Right cardiac atrium (tissue), 5 donors: ENCODE measurements around the gene CD164. TPM values are rescaled to one million over a fixed set of nuclear protein-coding genes. Genes with fewer than 3 reads are reported as not detected.
A peak's percentile ranks its signal among the peaks of the same experiment; 100 is the strongest.
"Not testable (repeated sequence)": the region's sequence is repeated elsewhere in the genome, so short reads cannot be mapped to it uniquely, and the experiment has no call there.

ENCODE experiments used
- ATAC-seq, 2 donors: fragments of 200-7000 bp; cut with Tn5 transposase; one replicate each; pipeline versions ENCODE4 v1.8.0 to v1.9.1; 2020; ENCODE audit warnings: moderate library complexity in 2 of 2, mild to moderate bottlenecking in 1 of 2
- DNase-seq, 3 donors: peaks; one replicate each; pipeline ENCODE4 v3.0.0-alpha.2; 2020
- H3K27ac ChIP-seq: one replicate; pipeline ENCODE4 v1.5.1; 2013; ENCODE audit warnings: mild to moderate bottlenecking, low read length, control low read depth, moderate library complexity
- H3K27me3 ChIP-seq: one replicate; pipeline ENCODE4 v1.6.1; 2013; ENCODE audit not compliant: control insufficient read depth, insufficient read depth
- H3K4me1 ChIP-seq: one replicate; pipeline ENCODE4 v1.6.1; 2013; ENCODE audit warnings: low read length; ENCODE audit not compliant: control insufficient read depth, insufficient read depth
- H3K4me3 ChIP-seq: one replicate; pipeline ENCODE4 v1.5.1; 2013; ENCODE audit warnings: low read length, control low read depth
- H3K9me3 ChIP-seq: one replicate; pipeline ENCODE4 v1.6.1; 2013; ENCODE audit warnings: low read length; ENCODE audit not compliant: control insufficient read depth
- WGBS: extraction: QIAGEN DNeasy Blood & Tissue Kit; methylation state at CpG from one replicate; pipeline ENCODE4 v1.1.7; 2013; 5-methylcytosine and 5-hydroxymethylcytosine counted together
- intact Hi-C, 4 donors: fragments of 100-400 bp; cut with DNase I; formaldehyde crosslinking; loops; one replicate each; pipeline versions ENCODE4 v1.11.0 to v1.14.0; 2022 to 2023
- polyA plus RNA-seq: library from polyadenylated mRNA; stranded (reverse); fragments of 200-250 nt; gene quantifications from one replicate; pipeline ENCODE4 v1.2.3, GENCODE V29; 2013
- total RNA-seq, 4 donors: library from RNA; stranded (reverse); fragmentation: NEBNext Ultra II Directional; extraction: Animal tissue kit (Norgen Biotek cat#: 25700); gene quantifications; one replicate each; pipeline ENCODE4 v1.2.1, GENCODE V29; 2021
- donor health status: healthy with polysubstance abuse.
- donor health status: DM: no; HTN: yes; CAD: no.
- donor health status: DM: no; HTN: no; CAD: no.
- donor health status: DM: no; HTN: yes; CAD: no; lungs with severe emphysema.
- donor health status: DM: yes; HTN: yes; CAD: no.

Gene CD164
- total and polyA plus RNA-seq, 5 donors = 105 to 141 (median 131) TPM

DNA sequence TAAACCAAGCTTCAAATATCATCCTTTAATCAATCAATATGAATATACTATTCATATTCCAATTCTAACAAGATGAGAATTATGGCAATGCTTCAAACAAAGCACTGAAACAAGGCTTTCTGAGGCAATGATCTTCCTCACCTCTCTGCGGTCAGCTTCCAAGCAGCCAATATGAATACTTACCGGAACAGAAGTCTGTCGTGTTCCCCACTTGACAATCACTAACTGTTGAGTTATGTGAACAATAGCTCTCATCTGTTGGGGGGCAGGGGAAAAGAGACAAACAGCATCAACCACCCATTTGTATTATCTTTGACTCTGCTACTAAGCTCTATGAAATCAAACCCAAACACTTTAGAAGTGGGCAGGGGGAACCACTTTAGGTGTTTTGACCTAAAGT lies 4.5 kb downstream of the CD164 start:
- Histone ChIP-seq H3K27ac (no peak overlapping the region), H3K27me3 (no peaks in the 10 kb centered on the region), H3K9me3 (no peaks in the 10 kb centered on the region), H3K4me1 (no peaks in the 10 kb centered on the region), H3K4me3 (no peak overlapping the region)
- DNase-seq (no peak), ATAC-seq (no peak)
- WGBS = 81% methylated on average over 3 of the region's 3 CpGs
- intact Hi-C loops = no loop called here

DNA sequence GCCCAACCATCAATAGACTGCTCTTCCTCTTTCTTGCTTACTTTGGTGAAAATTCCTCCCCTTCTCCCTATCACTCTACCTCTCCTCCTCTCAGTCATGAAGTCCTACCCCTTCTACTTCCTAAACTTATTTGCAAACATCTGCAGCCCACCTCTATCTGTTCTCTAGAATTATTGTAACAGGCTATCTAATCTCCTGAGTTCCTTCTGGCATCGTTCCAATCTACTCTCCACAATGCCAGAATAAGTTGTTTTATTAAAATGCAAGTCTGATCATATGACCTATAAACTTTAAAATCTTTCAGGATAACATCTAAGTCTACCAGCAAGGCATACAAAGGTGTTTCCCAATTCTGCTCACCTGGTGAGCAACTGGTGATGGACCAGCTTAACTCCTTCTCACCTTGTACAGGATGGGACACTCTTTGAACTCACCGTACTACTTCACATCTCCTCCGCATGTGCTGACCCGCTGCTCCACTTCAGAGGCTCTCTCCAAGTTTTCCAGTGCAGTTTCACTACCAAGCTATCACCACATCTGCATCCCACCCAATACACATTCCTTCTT lies 7.9 kb downstream of the CD164 start:
- no peaks in the 10 kb centered on the region for H3K4me1 ChIP-seq
- ATAC-seq (no peak), DNase-seq (no peak)
- no peaks in the 10 kb centered on the region for H3K9me3 ChIP-seq
- WGBS = 73% methylated on average over 4 of the region's 4 CpGs
- no peak overlapping the region for H3K27ac ChIP-seq
- intact Hi-C loops = no loop called here
- H3K27me3 ChIP-seq = no peaks in the 10 kb centered on the region
- no peak overlapping the region for H3K4me3 ChIP-seq

DNA sequence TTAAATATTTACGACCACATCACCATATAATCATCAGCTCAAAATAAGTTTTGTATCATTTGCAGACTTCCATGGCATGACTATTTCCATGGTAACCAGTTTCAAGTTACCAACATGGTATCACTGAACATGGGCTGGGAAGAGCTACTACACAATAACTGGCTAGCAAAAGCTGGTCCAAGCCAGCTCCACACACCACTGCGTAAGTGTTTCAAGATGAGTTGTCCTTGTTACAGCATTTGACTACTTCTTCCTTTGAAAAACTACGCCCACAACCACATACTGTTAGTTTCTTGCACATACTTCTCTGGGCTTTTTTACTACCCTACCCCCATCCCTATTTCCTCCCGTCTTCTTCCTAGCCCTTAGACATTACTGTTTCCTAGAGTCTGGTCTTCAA lies 8.5 kb downstream of the CD164 start:
- ATAC-seq = peak in 1 of 2 donors; percentile 44
- 92% methylated on average over 4 of the region's 4 CpGs for WGBS
- intact Hi-C loops = no loop called here
- Histone ChIP-seq H3K4me3 (no peak overlapping the region), H3K9me3 (no peaks in the 10 kb centered on the region), H3K4me1 (no peaks in the 10 kb centered on the region), H3K27me3 (no peaks in the 10 kb centered on the region), H3K27ac (no peak overlapping the region)
- DNase-seq = no peak

DNA sequence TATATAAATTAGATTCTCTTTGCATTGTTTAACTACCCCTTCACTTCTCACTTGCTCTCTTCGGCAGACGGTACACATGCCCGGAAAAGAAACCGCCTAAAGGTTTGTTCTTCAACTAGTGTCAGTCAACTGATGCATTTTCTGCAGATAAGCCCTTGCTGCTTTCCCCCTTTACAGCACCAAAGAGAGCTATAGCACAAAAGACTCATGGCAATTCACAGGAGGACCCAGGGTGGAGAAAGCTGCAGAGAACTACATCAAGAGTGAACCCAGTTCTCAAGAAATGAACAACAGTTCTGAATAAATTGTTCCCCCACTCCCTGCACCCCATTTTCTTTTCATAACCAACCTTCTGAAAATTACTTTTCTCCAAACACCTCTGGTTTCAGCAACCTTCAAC lies 8.9 kb downstream of the CD164 start:
- ATAC-seq (no peak), DNase-seq (no peak)
- Histone ChIP-seq H3K27ac (no peak overlapping the region), H3K4me1 (no peaks in the 10 kb centered on the region), H3K4me3 (no peak overlapping the region), H3K9me3 (no peaks in the 10 kb centered on the region), H3K27me3 (no peaks in the 10 kb centered on the region)
- WGBS = 77% methylated on average over 4 of the region's 4 CpGs
- intact Hi-C loops = no loop called here

DNA sequence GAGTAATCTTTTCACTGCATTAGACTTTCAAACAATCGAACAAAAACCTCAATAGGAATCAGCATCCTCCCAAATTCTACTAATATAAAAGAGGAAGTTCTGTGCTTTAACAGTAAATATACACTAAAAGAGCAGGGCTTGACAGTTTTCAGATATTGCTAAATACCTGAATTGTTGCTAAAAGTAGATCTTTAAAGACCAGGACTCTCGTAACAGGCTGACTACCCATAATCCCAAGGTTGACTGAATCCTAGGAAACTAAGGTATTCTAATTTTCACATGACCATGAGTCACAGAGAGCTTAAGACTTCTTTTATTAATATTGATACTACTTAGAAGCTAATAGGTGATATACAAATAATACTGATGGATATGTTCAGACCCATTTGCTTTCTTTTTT lies 10.1 kb downstream of the CD164 start:
- no peak for DNase-seq
- Histone ChIP-seq H3K27me3 (no peaks in the 10 kb centered on the region), H3K9me3 (no peaks in the 10 kb centered on the region), H3K4me1 (no peaks in the 10 kb centered on the region), H3K27ac (no peak overlapping the region), H3K4me3 (no peak overlapping the region)
- 67% methylated on average over 2 of the region's 2 CpGs for WGBS
- intact Hi-C loops = no loop called here
- ATAC-seq = no peak

DNA sequence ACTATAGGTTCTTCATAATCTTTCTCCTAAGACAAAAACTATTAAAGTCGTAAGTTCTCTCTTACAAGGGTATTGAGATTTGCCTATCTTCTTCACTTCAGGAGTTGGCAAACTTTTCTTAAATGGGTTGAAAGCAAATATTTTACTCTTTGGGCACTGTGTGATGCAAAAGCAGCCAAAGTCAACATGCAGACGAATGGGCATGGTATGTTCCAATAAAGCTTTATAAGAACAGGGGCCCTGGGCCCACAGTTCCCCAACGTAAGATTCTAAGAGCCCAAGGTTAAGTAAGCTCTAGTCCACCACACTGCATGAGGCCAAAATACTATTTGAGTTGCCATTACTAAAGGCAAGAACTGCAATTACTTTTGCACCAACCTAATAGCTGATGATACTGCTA lies 11.5 kb downstream of the CD164 start:
- no peak for DNase-seq
- Histone ChIP-seq H3K9me3 (no peaks in the 10 kb centered on the region), H3K4me3 (no peak overlapping the region), H3K27ac (no peak overlapping the region), H3K4me1 (no peaks in the 10 kb centered on the region), H3K27me3 (no peaks in the 10 kb centered on the region)
- intact Hi-C loops = no loop called here
- 60% methylated on average over 3 of the region's 3 CpGs for WGBS
- no peak for ATAC-seq

DNA sequence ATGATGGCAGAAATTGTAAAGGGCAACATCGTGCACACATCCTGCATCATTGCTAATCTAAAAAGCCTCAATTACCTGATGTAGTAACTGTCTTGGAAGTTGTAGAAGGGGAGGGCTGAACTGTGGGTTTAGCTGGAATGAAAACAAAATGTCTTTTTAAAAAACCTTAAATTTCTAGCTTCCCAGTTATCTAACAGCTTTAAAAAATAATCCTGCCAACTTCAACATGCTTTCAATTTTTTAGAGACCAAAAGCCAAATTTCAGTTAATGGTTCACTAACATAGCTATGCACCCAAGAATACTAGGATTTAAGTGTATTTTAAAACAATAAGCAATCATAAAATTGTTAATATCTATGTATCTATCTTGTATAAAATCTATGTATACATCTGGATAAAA lies 11.9 kb downstream of the CD164 start:
- DNase-seq (no peak), ATAC-seq (no peak)
- intact Hi-C loops = no loop called here
- Histone ChIP-seq H3K4me3 (no peak overlapping the region), H3K27me3 (no peaks in the 10 kb centered on the region), H3K27ac (no peak overlapping the region), H3K4me1 (no peaks in the 10 kb centered on the region), H3K9me3 (no peaks in the 10 kb centered on the region)
- 60% methylated on average over 1 of the region's 1 CpG for WGBS

DNA sequence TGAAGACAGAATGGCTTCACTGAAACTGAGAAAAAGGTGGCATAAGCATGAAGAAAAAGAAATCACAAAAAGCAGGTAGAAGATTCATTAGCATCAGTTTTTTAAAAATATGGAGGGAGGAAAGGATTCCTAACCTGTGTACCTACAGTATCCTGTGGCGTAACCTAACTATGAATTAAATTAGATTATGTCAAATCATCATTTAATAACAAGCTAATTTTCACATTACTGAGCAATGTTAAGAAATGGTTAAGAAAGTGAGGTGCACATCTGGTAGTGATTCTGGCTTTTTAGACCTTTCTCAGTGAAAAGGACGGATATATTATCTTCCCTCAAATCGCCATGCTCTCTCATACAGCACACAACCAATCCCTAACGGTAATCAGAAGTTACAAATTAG lies 12.5 kb downstream of the CD164 start:
- ATAC-seq (no peak), DNase-seq (no peak)
- H3K4me3 ChIP-seq = no peak overlapping the region
- intact Hi-C loops = no loop called here
- WGBS = 86% methylated on average over 4 of the region's 4 CpGs
- no peaks in the 10 kb centered on the region for H3K27me3 ChIP-seq
- no peaks in the 10 kb centered on the region for H3K4me1 ChIP-seq
- no peaks in the 10 kb centered on the region for H3K9me3 ChIP-seq
- H3K27ac ChIP-seq = no peak overlapping the region

DNA sequence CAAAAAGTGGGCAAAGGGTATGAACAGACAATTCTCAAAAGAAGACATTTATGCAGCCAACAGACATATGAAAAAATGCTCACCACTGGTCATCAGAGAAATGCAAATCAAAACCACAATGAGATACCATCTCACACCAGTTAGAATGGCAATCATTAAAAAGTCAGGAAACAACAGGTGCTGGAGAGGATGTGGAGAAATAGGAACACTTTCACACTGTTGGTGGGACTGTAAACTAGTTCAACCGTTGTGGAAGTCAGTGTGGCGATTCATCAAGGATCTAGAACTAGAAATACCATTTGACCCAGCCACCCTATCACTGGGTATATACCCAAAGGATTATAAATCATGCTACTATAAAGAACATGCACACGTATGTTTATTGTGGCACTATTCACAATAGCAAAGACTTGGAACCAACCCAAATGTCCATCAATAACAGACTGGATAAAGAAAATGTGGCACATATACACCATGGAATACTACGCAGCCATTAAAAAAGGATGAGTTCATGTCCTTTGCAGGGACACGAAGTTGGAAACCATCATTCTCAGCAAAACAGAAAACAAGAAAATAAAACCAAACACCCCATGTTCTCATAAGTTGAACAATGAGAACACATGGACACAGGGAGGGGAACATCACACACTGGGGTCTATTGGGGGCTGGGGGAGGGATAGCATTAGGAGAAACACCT lies 17.7 kb downstream of the CD164 start:
- 94% methylated on average over 5 of the region's 5 CpGs for WGBS
- H3K9me3 ChIP-seq, H3K27ac ChIP-seq, H3K4me1 ChIP-seq, H3K4me3 ChIP-seq, intact Hi-C loops, H3K27me3 ChIP-seq, ATAC-seq, DNase-seq: not testable (repeated sequence)

DNA sequence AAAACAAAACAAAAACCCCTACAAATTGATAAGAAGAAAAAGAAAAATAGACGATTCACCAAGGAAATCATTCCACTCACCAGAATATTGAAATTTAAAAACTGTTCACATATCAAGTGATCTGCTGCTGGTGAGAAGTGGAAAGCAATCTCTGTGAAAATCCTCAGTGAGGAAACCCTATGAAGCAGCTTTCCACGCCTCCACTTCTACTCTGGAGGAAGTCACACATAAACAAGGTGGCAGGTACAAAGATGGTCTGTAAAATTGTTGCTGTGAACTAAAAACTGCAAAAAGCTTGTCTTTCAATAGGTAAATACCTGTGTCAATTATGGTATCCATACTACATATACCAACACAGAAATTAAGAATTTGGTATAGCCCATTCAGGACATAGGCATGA lies 18.5 kb downstream of the CD164 start:
- H3K4me1 ChIP-seq = peaks cover 3% of the 10 kb centered on the region
- ATAC-seq (no peak), DNase-seq (no peak)
- H3K27ac ChIP-seq = no peak overlapping the region
- no peak overlapping the region for H3K4me3 ChIP-seq
- intact Hi-C loops = no loop called here
- no peaks in the 10 kb centered on the region for H3K27me3 ChIP-seq
- WGBS = 98% methylated on average over 2 of the region's 2 CpGs
- H3K9me3 ChIP-seq = no peaks in the 10 kb centered on the region

DNA sequence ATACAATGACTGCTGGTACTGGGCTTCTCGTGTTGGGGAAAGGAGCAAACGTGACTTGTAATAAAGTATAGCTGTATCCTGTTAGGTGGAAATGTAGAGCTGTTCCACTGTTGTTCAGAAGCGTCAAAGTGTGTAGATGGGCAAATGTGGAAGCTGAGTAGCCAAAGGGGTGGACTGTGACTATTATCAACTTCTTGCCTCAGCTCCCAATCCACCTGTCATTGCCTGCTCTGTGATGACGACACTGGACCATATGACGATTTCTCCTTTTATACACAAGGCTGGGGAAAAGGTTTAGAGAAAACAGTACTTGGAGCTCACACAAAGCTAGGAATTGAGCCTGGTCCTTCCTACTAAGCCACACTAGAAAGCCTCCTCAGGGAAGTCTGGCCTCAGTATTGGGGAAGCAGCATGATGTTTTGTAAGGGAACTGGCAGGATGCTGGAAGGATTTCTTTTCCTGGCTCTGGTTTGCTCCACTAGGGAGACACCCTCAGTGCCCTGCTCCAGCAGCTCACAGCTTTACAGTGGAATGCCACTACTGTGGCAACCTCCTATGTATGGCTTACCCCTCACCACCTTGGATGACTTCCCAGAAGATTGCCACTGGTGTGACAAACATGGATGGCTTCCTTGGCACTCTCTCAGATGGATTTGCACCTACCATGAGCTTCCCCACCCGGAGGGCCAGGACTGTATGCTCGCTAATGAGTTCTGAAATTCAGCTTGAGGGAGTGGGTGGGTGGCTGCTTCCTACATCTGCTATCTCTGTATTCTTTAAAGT lies 20.0 kb downstream of the CD164 start:
- DNase-seq (no peak), ATAC-seq (peak; percentile 57 to 68)
- no peak overlapping the region for H3K4me3 ChIP-seq
- H3K27ac ChIP-seq = no peak overlapping the region
- intact Hi-C loops = no loop called here
- H3K4me1 ChIP-seq = peaks cover 3% of the 10 kb centered on the region
- H3K27me3 ChIP-seq = no peaks in the 10 kb centered on the region
- H3K9me3 ChIP-seq = no peaks in the 10 kb centered on the region
- 89% methylated on average over 7 of the region's 7 CpGs for WGBS
